Iris pigment epithelial cell (primary cell): ENCODE measurements around the gene LAPTM4A.
A peak's percentile ranks its signal among the peaks of the same experiment; 100 is the strongest.
"Not testable (repeated sequence)": the region's sequence is repeated elsewhere in the genome, so short reads cannot be mapped to it uniquely, and the experiment has no call there.

ENCODE experiments used
- DNase-seq: peaks from one replicate; pipeline ENCODE4 v3.0.0-alpha.2; 2011; ENCODE audit warnings: low read depth

The LAPTM4A gene

GRCh38 chr2:20050646-20051531 is 539 bp downstream of the LAPTM4A start:
- DNase-seq, result peak; percentile 68

- DNase-seq, result peak; percentile 79
Observed at GRCh38 chr2:20050104-20050645, 1.3 kb downstream of the LAPTM4A start.

GRCh38 chr2:20049637-20050036 is 1.8 kb downstream of the LAPTM4A start:
- DNase-seq, result peak; percentile 44

- DNase-seq, result peak; percentile 43
Observed at GRCh38 chr2:20048488-20049448, 2.7 kb downstream of the LAPTM4A start.

- DNase-seq, result not testable (repeated sequence)
Observed at GRCh38 chr2:20045712-20046292, 5.6 kb downstream of the LAPTM4A start.

- no peak for DNase-seq
Observed at GRCh38 chr2:20044778-20045177, 6.7 kb downstream of the LAPTM4A start.

GRCh38 chr2:20042531-20042930 is 8.9 kb downstream of the LAPTM4A start:
- no peak for DNase-seq

- peak; percentile 62 for DNase-seq
Observed at GRCh38 chr2:20040489-20041172, 10.8 kb downstream of the LAPTM4A start.

GRCh38 chr2:20037660-20038059 is 13.8 kb downstream of the LAPTM4A start:
- no peak for DNase-seq

- DNase-seq, result no peak
Observed at GRCh38 chr2:20035955-20036666, 15.3 kb downstream of the LAPTM4A start.

- no peak for DNase-seq
Observed at GRCh38 chr2:20034821-20035220, 16.6 kb downstream of the LAPTM4A start.

- no peak for DNase-seq
Observed at GRCh38 chr2:20034218-20034617, 17.2 kb downstream of the LAPTM4A start.

- DNase-seq, result no peak
Observed at GRCh38 chr2:20033322-20033721, 18.1 kb downstream of the LAPTM4A start.

GRCh38 chr2:20030224-20030623 is 21.2 kb downstream of the LAPTM4A start:
- no peak for DNase-seq

- DNase-seq, result peak; percentile 60
Observed at GRCh38 chr2:20027705-20028434, 23.6 kb downstream of the LAPTM4A start.

- no peak for DNase-seq
Observed at GRCh38 chr2:20027260-20027677, 24.2 kb downstream of the LAPTM4A start.

- peak; percentile 58 for DNase-seq
Observed at GRCh38 chr2:20025065-20025786, 26.2 kb downstream of the LAPTM4A start.

GRCh38 chr2:20023688-20024087 is 27.7 kb downstream of the LAPTM4A start:
- DNase-seq, result no peak

GRCh38 chr2:20021405-20022009 is 29.9 kb downstream of the LAPTM4A start:
- DNase-seq, result no peak
